AML-193 (cell line): ENCODE results near the gene SLC29A1.

Experiments used
- DNase-seq, 2 experiments: peaks; one replicate each; lab custom pipeline; 2025; lab: John Stamatoyannopoulos, UW

The SLC29A1 gene

GRCh38 chr6:44268095-44268628, 44.8 kb downstream of the SLC29A1 start:
- peak; percentile 32 to 44 for DNase-seq

GRCh38 chr6:44269178-44269920, 46.0 kb downstream of the SLC29A1 start:
- peak; percentile 48 to 64 for DNase-seq

- no peak for DNase-seq
These were observed 46.6 kb downstream of the SLC29A1 start, which contains the start of gene TMEM151B for GRCh38 chr6:44269921-44270525. TMEM151B (plus strand) TSS chr6:44270450; CDS start chr6:44270743, 293 bp downstream.

GRCh38 chr6:44270526-44271405, 47.4 kb downstream of the SLC29A1 start:
- no peak for DNase-seq

- no peak for DNase-seq
These were observed 48.0 kb downstream of the SLC29A1 start for GRCh38 chr6:44271406-44271723.

- no peak for DNase-seq
These were observed 48.5 kb downstream of the SLC29A1 start for GRCh38 chr6:44271914-44272313.

GRCh38 chr6:44272529-44272928, 49.1 kb downstream of the SLC29A1 start:
- no peak for DNase-seq

GRCh38 chr6:44272999-44273566, 49.7 kb downstream of the SLC29A1 start:
- DNase-seq, result no peak

- no peak for DNase-seq
These were observed 50.2 kb downstream of the SLC29A1 start for GRCh38 chr6:44273617-44274016.

- no peak for DNase-seq
These were observed 51.9 kb downstream of the SLC29A1 start for GRCh38 chr6:44275271-44275748.

GRCh38 chr6:44275749-44276648, 52.6 kb downstream of the SLC29A1 start:
- DNase-seq, result no peak

- no peak for DNase-seq
These were observed 53.6 kb downstream of the SLC29A1 start for GRCh38 chr6:44276667-44277640.

- DNase-seq, result no peak
These were observed 54.4 kb downstream of the SLC29A1 start for GRCh38 chr6:44277763-44278162.

GRCh38 chr6:44278315-44278714, 54.9 kb downstream of the SLC29A1 start:
- DNase-seq, result no peak

- DNase-seq, result no peak
These were observed 55.6 kb downstream of the SLC29A1 start for GRCh38 chr6:44278774-44279697.
